ENCODE results near the gene ATG16L1. TPM values are rescaled to one million over a fixed set of nuclear protein-coding genes. Genes with fewer than 3 reads are reported as not detected.

ATG16L1 gene
- total and polyA plus RNA-seq, 10 of the 15 experiments (the other 5 are each of a cell fraction or from before 2014, with no cell fraction given): 5.2 to 26.6 (median 15.6) TPM

- Histone ChIP-seq H3K27me3 (replicated peaks in 1 of 2; ENCODE audit: control insufficient read depth in 2 of 2, insufficient read depth in 2 of 2, low read length in 1 of 2) (no peaks in the 10 kb centered on the region; a peak in 1 of 4 replicates), H3K4me1 (ENCODE audit: control insufficient read depth, insufficient read depth, low read length) (peaks cover 4% of the 10 kb centered on the region; the same call in 1 of the 2 replicates), H2AFZ (ENCODE audit: control insufficient read depth, low read depth, low read length) (no peak overlapping the region), H3K4me2 (ENCODE audit: control insufficient read depth, insufficient read depth) (no peak overlapping the region), H3K9me3 (replicated peaks; ENCODE audit: control insufficient read depth, insufficient read depth, low read length) (no peaks in the 10 kb centered on the region), H3K79me2 (ENCODE audit: control insufficient read depth, insufficient read depth, low read length) (no peaks in the 10 kb centered on the region), H3K9ac (ENCODE audit: control insufficient read depth, insufficient read depth, low read length) (no peak overlapping the region), H3K36me3 (ENCODE audit: control insufficient read depth in 2 of 2, insufficient read depth in 2 of 2, low read length in 1 of 2) (no peaks in the 10 kb centered on the region), H4K20me1 (ENCODE audit: control insufficient read depth, insufficient read depth) (no peaks in the 10 kb centered on the region), H3K4me3 (no peak overlapping the region), H3K27ac (ENCODE audit: control insufficient read depth, insufficient read depth) (no peak overlapping the region)
- TF ChIP-seq TAF1 (IDR thresholded peaks at IDR 0.05; ENCODE audit: borderline replicate concordance, low read depth, low read length) (no peak), NR2C1 (IDR thresholded peaks at IDR 0.05) (no peak), SREBF1 (IDR thresholded peaks at IDR 0.05; ENCODE audit: low read length) (no peak), ZNF207 (IDR thresholded peaks at IDR 0.05; ENCODE audit: borderline replicate concordance) (no peak), E2F8 (IDR thresholded peaks at IDR 0.05; ENCODE audit: low read depth, partially characterized antibody) (no peak), STAT1 (conservative IDR thresholded peaks at IDR 0.05) (no peak)
- TF ChIP-seq, protein P1, sequence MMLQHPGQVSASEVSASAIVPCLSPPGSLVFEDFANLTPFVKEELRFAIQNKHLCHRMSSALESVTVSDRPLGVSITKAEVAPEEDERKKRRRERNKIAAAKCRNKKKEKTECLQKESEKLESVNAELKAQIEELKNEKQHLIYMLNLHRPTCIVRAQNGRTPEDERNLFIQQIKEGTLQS (IDR thresholded peaks at IDR 0.05; ENCODE audit: borderline replicate concordance, extremely low read depth, low read depth, low read length): no peak
- no peak for ATAC-seq
- WGBS (ENCODE audit: insufficient coverage, insufficient replicate concordance, low lambda C conversion rate, missing lambda C conversion rate): 38% methylated on average over 3 of the region's 3 CpGs
- in situ Hi-C loops (cut with MboI): no loop called here
- ChIA-PET POLR2A (no interaction called here), CTCF (no interaction called here), SMC1A (ENCODE audit: uncharacterized antibody, unreplicated experiment) (no interaction called here), RAD21 (ENCODE audit: unreplicated experiment) (no interaction called here)
- FAIRE-seq: no peak
- BruUV-seq (replicated peaks): no TSS peak
- DNase-seq (ENCODE audit: low read depth, low spot score): no peak
- intact Hi-C loops (cut with micrococcal nuclease; ENCODE audit: unreplicated experiment): no loop called here
These were observed 88.0 kb downstream of the ATG16L1 start for GRCh38 chr2:233339427-233339826.
